Astrocyte (in vitro differentiated cells and primary cell): ENCODE measurements around the gene FAR1. TPM values are rescaled to one million over a fixed set of nuclear protein-coding genes. Genes with fewer than 3 reads are reported as not detected.

Experiments used
- DNase-seq: peaks from one replicate; pipeline ENCODE4 v3.0.0-alpha.2; 2010; ENCODE audit warnings: low read depth
- FAIRE-seq: peaks from 2 replicates; lab custom pipeline; 2011; peaks lifted over from hg19 to GRCh38; lab: Jason Lieb, UNC
- H2AFZ ChIP-seq: 2 replicates; pipeline ENCODE4 v1.6.0; 2012; ENCODE audit warnings: low read depth, low read length, inconsistent platforms
- H3K27ac ChIP-seq: 2 replicates; pipeline ENCODE4 v1.5.1; 2011; ENCODE audit warnings: low read depth, low read length, inconsistent platforms
- H3K27me3 ChIP-seq: 2 replicates; pipeline ENCODE4 v1.6.0; 2011; ENCODE audit warnings: low read length, inconsistent platforms; ENCODE audit not compliant: insufficient read depth
- H3K36me3 ChIP-seq: 2 replicates; pipeline ENCODE4 v1.5.1; 2011; ENCODE audit warnings: low read length, inconsistent platforms; ENCODE audit not compliant: insufficient read depth
- H3K4me1 ChIP-seq: 2 replicates; pipeline ENCODE4 v1.5.1; 2011; ENCODE audit warnings: low read length, inconsistent platforms; ENCODE audit not compliant: insufficient read depth
- H3K4me2 ChIP-seq: 2 replicates; pipeline ENCODE4 v1.6.0; 2012; ENCODE audit warnings: low read length, inconsistent platforms
- H3K4me3 ChIP-seq: 2 replicates; pipeline ENCODE4 v1.5.1; 2011; ENCODE audit warnings: low read depth, mild to moderate bottlenecking, low read length, inconsistent platforms; ENCODE audit not compliant: insufficient read depth
- H3K79me2 ChIP-seq: 2 replicates; pipeline ENCODE4 v1.6.0; 2012; ENCODE audit warnings: mild to moderate bottlenecking, low read length, inconsistent platforms; ENCODE audit not compliant: insufficient read depth
- H3K9ac ChIP-seq: 2 replicates; pipeline ENCODE4 v1.6.0; 2012; ENCODE audit warnings: mild to moderate bottlenecking, low read length, inconsistent platforms
- H3K9me3 ChIP-seq: 2 replicates; pipeline ENCODE4 v1.5.1; 2012; ENCODE audit warnings: low read depth, mild to moderate bottlenecking, low read length, inconsistent platforms; ENCODE audit not compliant: insufficient read depth
- H4K20me1 ChIP-seq: 2 replicates; pipeline ENCODE4 v1.6.0; 2012; ENCODE audit warnings: low read length, inconsistent platforms; ENCODE audit not compliant: insufficient read depth
- H3K27ac Mint-ChIP-seq: one replicate; pipeline ENCODE4 v1.8.0; 2021; ENCODE audit warnings: mild to moderate bottlenecking, mixed read lengths; ENCODE audit not compliant: unreplicated experiment
- H3K27me3 Mint-ChIP-seq: one replicate; pipeline ENCODE4 v1.8.0; 2021; ENCODE audit warnings: low read depth, mixed read lengths; ENCODE audit not compliant: unreplicated experiment
- H3K36me3 Mint-ChIP-seq: one replicate; pipeline ENCODE4 v1.8.0; 2021; ENCODE audit warnings: low read depth, mixed read lengths; ENCODE audit not compliant: unreplicated experiment
- H3K4me1 Mint-ChIP-seq: one replicate; pipeline ENCODE4 v1.8.0; 2021; ENCODE audit warnings: low read depth, mixed read lengths; ENCODE audit not compliant: unreplicated experiment
- H3K4me3 Mint-ChIP-seq: one replicate; pipeline ENCODE4 v1.8.0; 2021; ENCODE audit warnings: mild to moderate bottlenecking, moderate library complexity, mixed read lengths; ENCODE audit not compliant: unreplicated experiment
- H3K9me3 Mint-ChIP-seq: one replicate; pipeline ENCODE4 v1.8.0; 2021; ENCODE audit warnings: mild to moderate bottlenecking, mixed read lengths; ENCODE audit not compliant: unreplicated experiment
- CTCF ChIP-seq: IDR thresholded peaks from 2 replicates; pipeline ENCODE4 v1.5.1; 2011; ENCODE audit warnings: low read depth, mild to moderate bottlenecking, inconsistent platforms, low read length, moderate library complexity; ENCODE audit not compliant: insufficient read depth
- EZH2 ChIP-seq: IDR thresholded peaks from 2 replicates; pipeline ENCODE4 v1.6.1; 2012; ENCODE audit warnings: mild to moderate bottlenecking, low read length, inconsistent platforms; ENCODE audit not compliant: insufficient read depth
- total RNA-seq: library from RNA; stranded (reverse); gene quantifications from 2 replicates; pipeline ENCODE4 v1.2.1, GENCODE V29; 2021

The FAR1 gene
- total RNA-seq, 1 donor from 2014 or later, result 100 TPM

GRCh38 chr11:13762718-13763117 is 94.2 kb downstream of the FAR1 start:
- Histone ChIP-seq H3K27me3 (peaks cover 1% of the 10 kb centered on the region), H3K4me1 (peaks cover 4% of the 10 kb centered on the region), H3K9ac (no peak overlapping the region), H3K79me2 (no peaks in the 10 kb centered on the region), H2AFZ (no peak overlapping the region), H3K36me3 (no peaks in the 10 kb centered on the region), H4K20me1 (no peaks in the 10 kb centered on the region), H3K9me3 (no peaks in the 10 kb centered on the region), H3K27ac (no peak overlapping the region), H3K4me3 (no peak overlapping the region), H3K4me2 (no peak overlapping the region)
- FAIRE-seq, result no peak
- H3K27ac Mint-ChIP-seq, result no peak overlapping the region
- DNase-seq, result no peak
- H3K4me1 Mint-ChIP-seq, result peaks cover 20% of the 10 kb centered on the region
- no peak for TF ChIP-seq EZH2
- no peak overlapping the region for H3K4me3 Mint-ChIP-seq
- H3K27me3 Mint-ChIP-seq, result peaks cover 5% of the 10 kb centered on the region
- H3K9me3 Mint-ChIP-seq, result no peaks in the 10 kb centered on the region
- H3K36me3 Mint-ChIP-seq, result no peaks in the 10 kb centered on the region

- Histone ChIP-seq H3K27ac (no peak overlapping the region), H3K9ac (no peak overlapping the region), H3K4me2 (no peak overlapping the region), H3K9me3 (no peaks in the 10 kb centered on the region), H3K27me3 (peaks cover 7% of the 10 kb centered on the region), H3K36me3 (no peaks in the 10 kb centered on the region), H4K20me1 (no peaks in the 10 kb centered on the region), H3K4me3 (no peak overlapping the region), H2AFZ (no peak overlapping the region), H3K79me2 (no peaks in the 10 kb centered on the region), H3K4me1 (peaks cover 4% of the 10 kb centered on the region)
- H3K27ac Mint-ChIP-seq, result no peak overlapping the region
- no peaks in the 10 kb centered on the region for H3K9me3 Mint-ChIP-seq
- H3K4me1 Mint-ChIP-seq, result peaks cover 20% of the 10 kb centered on the region
- H3K36me3 Mint-ChIP-seq, result no peaks in the 10 kb centered on the region
- DNase-seq (no peak), FAIRE-seq (no peak)
- TF ChIP-seq CTCF, result no peak
- TF ChIP-seq EZH2, result no peak
- peaks cover 5% of the 10 kb centered on the region for H3K27me3 Mint-ChIP-seq
- H3K4me3 Mint-ChIP-seq, result no peak overlapping the region
Measured at GRCh38 chr11:13763341-13763740, 94.9 kb downstream of the FAR1 start.

- peaks cover 9% of the 10 kb centered on the region for H3K4me1 Mint-ChIP-seq
- no peak overlapping the region for H3K27ac ChIP-seq
- peaks cover 7% of the 10 kb centered on the region for H3K27me3 ChIP-seq
- TF ChIP-seq CTCF, result no peak
- TF ChIP-seq EZH2, result no peak
- no peaks in the 10 kb centered on the region for H3K79me2 ChIP-seq
- H3K9me3 Mint-ChIP-seq, result no peaks in the 10 kb centered on the region
- no peak for FAIRE-seq
- no peaks in the 10 kb centered on the region for H3K9me3 ChIP-seq
- H3K4me3 Mint-ChIP-seq, result no peak overlapping the region
- no peaks in the 10 kb centered on the region for H3K36me3 Mint-ChIP-seq
- DNase-seq, result no peak
- no peaks in the 10 kb centered on the region for H4K20me1 ChIP-seq
- no peak overlapping the region for H3K27ac Mint-ChIP-seq
- no peak overlapping the region for H3K4me3 ChIP-seq
- no peak overlapping the region for H3K9ac ChIP-seq
- H3K4me2 ChIP-seq, result no peak overlapping the region
- H2AFZ ChIP-seq, result no peak overlapping the region
- no peaks in the 10 kb centered on the region for H3K36me3 ChIP-seq
- peaks cover 4% of the 10 kb centered on the region for H3K4me1 ChIP-seq
- H3K27me3 Mint-ChIP-seq, result peaks cover 10% of the 10 kb centered on the region
Measured at GRCh38 chr11:13765886-13766285, 97.4 kb downstream of the FAR1 start.
